Omental fat pad (tissue), 4 donors: ENCODE results near the gene SMOC2. TPM values are rescaled to one million over a fixed set of nuclear protein-coding genes. Genes with fewer than 3 reads are reported as not detected.

Source experiments
- ATAC-seq: fragments of 150-250 bp; one replicate; pipeline ENCODE4 v1.9.1; 2016; ENCODE audit warnings: mild to moderate bottlenecking, moderate library complexity; ENCODE audit not compliant: low FRiP score
- DNase-seq: peaks from one replicate; pipeline ENCODE4 v3.0.0-alpha.2; 2019; ENCODE audit warnings: low spot score
- CTCF ChIP-seq, 3 donors: fragments of 450-650 bp; IDR thresholded peaks; one replicate each; pipeline ENCODE4 v1.5.1; 2016 to 2017; ENCODE audit warnings: antibody characterized with exemption in 3 of 3, mild to moderate bottlenecking in 3 of 3, moderate library complexity in 2 of 3
- total RNA-seq, 4 donors: library from RNA; depleted of rRNA; stranded (reverse); fragments of >200 nt; gene quantifications; one replicate each; pipeline ENCODE4 v1.1.0, GENCODE V29; 2016

SMOC2 gene
- total RNA-seq, 4 donors from 2014 or later: 53.1 to 164 (median 102) TPM

DNA sequence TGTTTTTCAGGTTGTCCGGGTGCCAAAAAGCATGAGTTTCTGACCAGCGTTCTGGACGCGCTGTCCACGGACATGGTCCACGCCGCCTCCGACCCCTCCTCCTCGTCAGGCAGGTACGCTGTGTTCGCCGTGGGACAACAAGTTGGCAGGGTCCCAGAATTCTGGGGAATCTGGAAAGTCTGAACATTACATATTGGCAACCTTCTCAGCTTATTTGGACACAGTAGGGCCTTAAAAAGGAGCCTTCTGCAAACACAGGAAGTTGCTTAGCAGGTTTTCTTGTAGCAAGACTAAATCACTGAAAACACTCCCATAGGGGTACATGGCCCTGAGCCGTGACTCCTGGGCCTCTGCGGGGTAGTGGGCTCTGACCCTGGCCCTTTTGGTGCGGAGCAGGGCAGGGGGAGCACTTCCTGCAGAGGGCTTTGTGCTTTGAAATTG is 209.7 kb downstream of the SMOC2 start:
- no peak for TF ChIP-seq CTCF (IDR thresholded peaks at IDR 0.05)
- ATAC-seq: no peak
- DNase-seq: no peak

GRCh38 chr6:168655462-168656152 is 214.6 kb downstream of the SMOC2 start:
- ATAC-seq: no peak
- no peak for DNase-seq
- no peak for TF ChIP-seq CTCF (IDR thresholded peaks at IDR 0.05)

- ATAC-seq (no peak), DNase-seq (no peak)
- TF ChIP-seq CTCF (IDR thresholded peaks at IDR 0.05): no peak
Observed at GRCh38 chr6:168658059-168658458, 217.1 kb downstream of the SMOC2 start.

GRCh38 chr6:168660400-168660945 is 219.5 kb downstream of the SMOC2 start:
- ATAC-seq: no peak

DNA sequence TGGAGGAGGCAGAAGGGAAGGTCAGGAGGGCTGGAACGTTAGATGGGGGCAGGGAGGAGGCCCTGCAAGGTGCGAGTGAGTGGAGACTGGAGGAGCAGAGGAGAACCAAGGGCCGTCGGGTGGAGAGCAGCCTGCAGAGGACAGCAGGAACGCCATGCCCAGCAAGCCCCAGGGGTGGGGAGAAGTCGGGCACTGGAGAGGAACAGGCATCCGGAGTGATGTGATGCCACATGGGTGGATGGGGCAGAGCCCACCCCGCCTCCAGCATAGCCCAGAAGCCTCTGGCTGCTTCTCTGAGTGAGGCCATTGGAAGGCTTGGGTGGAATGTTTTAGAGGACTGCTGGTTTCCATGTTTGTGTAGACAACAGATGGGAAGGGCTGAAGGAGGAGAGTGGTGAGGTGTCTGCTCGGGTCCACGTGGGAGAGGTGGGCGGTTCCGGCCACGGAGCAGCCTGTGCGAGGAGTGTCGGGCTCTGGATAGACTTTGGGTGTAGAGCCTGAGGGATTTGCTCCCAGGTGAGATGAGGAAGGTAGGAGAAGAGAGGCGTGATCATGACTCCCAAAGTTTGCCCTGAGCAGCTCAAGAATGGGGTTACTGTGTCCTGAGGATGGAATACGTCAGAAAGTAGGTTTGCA is 221.4 kb downstream of the SMOC2 start:
- TF ChIP-seq CTCF (IDR thresholded peaks at IDR 0.05): no peak
- no peak for ATAC-seq
- DNase-seq: no peak

More at GRCh38 chr6:168660400-168660945, 219.5 kb downstream of the SMOC2 start:
- no peak for TF ChIP-seq CTCF (IDR thresholded peaks at IDR 0.05)
- DNase-seq: no peak

DNA sequence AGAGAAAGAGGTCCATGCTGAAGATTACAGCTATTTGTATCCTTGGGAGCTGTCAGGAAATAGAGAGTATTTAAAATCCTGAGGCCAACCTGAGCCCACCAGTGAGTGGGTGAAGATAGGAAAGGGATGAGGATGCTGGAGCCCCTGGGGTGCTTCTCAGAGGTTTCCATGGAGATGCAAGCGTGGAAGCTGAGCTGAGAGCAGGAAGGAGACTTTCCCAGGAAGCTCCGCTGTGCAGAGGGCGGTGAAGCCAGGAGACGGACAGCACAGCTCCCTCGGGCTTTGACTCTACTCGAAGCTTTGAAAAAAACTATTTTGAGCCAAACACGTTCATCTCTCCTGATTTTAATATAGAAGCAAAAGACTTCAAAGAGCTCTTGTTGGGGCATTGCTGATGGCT is 222.1 kb downstream of the SMOC2 start:
- DNase-seq (no peak), ATAC-seq (no peak)
- no peak for TF ChIP-seq CTCF (IDR thresholded peaks at IDR 0.05)
